Type B pancreatic cell (in vitro differentiated cells): ENCODE results near the gene FEV. TPM values are rescaled to one million over a fixed set of nuclear protein-coding genes. Genes with fewer than 3 reads are reported as not detected.
A peak's percentile ranks its signal among the peaks of the same experiment; 100 is the strongest.

Experiments
- DNase-seq: peaks from one replicate; pipeline ENCODE4 v3.0.0; 2021; ENCODE audit warnings: mixed read lengths; ENCODE audit not compliant: unreplicated experiment; ENCODE audit errors: extremely low spot score
- H3K27ac Mint-ChIP-seq: 2 replicates; pipeline ENCODE4 v1.8.0; 2021; ENCODE audit warnings: mild to moderate bottlenecking, mixed read lengths
- H3K27me3 Mint-ChIP-seq: 2 replicates; pipeline ENCODE4 v1.8.0; 2021; ENCODE audit warnings: mixed read lengths
- H3K36me3 Mint-ChIP-seq: 2 replicates; pipeline ENCODE4 v1.8.0; 2021; ENCODE audit warnings: mixed read lengths
- H3K4me1 Mint-ChIP-seq: one replicate; pipeline ENCODE4 v1.8.0; 2021; ENCODE audit warnings: mixed read lengths; ENCODE audit not compliant: unreplicated experiment
- H3K4me3 Mint-ChIP-seq: 2 replicates; pipeline ENCODE4 v1.8.0; 2021; ENCODE audit warnings: mild to moderate bottlenecking, mixed read lengths
- H3K9me3 Mint-ChIP-seq: 2 replicates; pipeline ENCODE4 v1.8.0; 2021; ENCODE audit warnings: mixed read lengths
- total RNA-seq: library from RNA; stranded (reverse); gene quantifications from 2 replicates; pipeline ENCODE4 v1.2.1, GENCODE V29; 2021; ENCODE audit warnings: low replicate concordance
- TF ChIP-seq, protein P1 (sequence below): fragments of 200-600 bp; sonication (generic); conservative IDR thresholded peaks from 2 replicates; pipeline ENCODE4 v1.5.0; 2021; ENCODE audit warnings: antibody characterized with exemption, mild to moderate bottlenecking

Gene FEV
- total RNA-seq, 1 donor from 2014 or later: 12.5 TPM

DNA sequence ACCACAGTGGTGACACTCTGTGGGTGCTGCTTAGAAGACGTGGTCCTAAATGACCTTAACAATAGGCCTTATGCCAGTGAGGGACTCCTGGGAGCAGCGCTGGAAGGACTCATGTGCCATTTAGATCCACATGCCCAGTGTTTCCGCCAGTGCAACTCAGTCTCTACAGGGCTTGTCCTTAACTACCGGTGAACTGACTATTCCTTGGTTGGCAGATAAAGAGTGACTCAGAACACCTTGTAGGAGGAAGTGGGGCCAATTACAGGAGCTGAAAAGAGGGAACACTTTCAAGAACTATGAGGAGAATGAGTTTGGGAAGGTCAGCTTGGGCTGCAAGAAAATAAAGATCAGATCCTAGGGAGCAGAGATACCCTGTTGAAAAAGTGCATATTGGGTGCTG is 27.3 kb downstream of the FEV start:
- Mint-ChIP-seq H3K27ac (no peak overlapping the region), H3K27me3 (peaks cover 84% of the 10 kb centered on the region), H3K36me3 (no peaks in the 10 kb centered on the region), H3K4me3 (peak overlapping the region; percentile 55), H3K9me3 (no peaks in the 10 kb centered on the region), H3K4me1 (peaks cover 4% of the 10 kb centered on the region)
- DNase-seq: peak; percentile 45
- TF ChIP-seq, protein P1, sequence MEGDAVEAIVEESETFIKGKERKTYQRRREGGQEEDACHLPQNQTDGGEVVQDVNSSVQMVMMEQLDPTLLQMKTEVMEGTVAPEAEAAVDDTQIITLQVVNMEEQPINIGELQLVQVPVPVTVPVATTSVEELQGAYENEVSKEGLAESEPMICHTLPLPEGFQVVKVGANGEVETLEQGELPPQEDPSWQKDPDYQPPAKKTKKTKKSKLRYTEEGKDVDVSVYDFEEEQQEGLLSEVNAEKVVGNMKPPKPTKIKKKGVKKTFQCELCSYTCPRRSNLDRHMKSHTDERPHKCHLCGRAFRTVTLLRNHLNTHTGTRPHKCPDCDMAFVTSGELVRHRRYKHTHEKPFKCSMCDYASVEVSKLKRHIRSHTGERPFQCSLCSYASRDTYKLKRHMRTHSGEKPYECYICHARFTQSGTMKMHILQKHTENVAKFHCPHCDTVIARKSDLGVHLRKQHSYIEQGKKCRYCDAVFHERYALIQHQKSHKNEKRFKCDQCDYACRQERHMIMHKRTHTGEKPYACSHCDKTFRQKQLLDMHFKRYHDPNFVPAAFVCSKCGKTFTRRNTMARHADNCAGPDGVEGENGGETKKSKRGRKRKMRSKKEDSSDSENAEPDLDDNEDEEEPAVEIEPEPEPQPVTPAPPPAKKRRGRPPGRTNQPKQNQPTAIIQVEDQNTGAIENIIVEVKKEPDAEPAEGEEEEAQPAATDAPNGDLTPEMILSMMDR: no peak

DNA sequence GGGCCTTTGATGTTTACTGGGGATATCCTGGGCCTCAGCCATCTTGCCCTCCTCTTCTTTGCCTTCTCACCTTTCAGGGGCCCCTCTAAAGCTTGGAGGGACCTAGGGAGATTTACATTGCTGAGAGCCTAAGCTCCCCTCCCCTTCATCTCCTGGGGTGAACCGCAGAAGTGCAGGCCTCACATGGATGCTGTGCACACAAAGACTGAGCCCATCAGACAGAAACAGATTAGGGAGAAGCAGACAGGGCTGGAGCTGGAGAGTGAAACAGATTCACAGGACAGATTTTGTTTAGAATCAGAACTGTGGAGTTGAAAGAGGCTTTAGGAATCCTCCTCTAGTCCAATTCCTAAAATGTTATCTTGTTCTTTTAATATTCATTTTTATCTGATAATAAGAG is 28.9 kb downstream of the FEV start:
- Mint-ChIP-seq H3K9me3 (no peaks in the 10 kb centered on the region), H3K4me1 (peaks cover under 1% of the 10 kb centered on the region), H3K36me3 (no peaks in the 10 kb centered on the region), H3K27ac (no peak overlapping the region), H3K4me3 (no peak overlapping the region), H3K27me3 (peaks cover 81% of the 10 kb centered on the region)
- DNase-seq: peak; percentile 32
- TF ChIP-seq, protein P1: no peak

DNA sequence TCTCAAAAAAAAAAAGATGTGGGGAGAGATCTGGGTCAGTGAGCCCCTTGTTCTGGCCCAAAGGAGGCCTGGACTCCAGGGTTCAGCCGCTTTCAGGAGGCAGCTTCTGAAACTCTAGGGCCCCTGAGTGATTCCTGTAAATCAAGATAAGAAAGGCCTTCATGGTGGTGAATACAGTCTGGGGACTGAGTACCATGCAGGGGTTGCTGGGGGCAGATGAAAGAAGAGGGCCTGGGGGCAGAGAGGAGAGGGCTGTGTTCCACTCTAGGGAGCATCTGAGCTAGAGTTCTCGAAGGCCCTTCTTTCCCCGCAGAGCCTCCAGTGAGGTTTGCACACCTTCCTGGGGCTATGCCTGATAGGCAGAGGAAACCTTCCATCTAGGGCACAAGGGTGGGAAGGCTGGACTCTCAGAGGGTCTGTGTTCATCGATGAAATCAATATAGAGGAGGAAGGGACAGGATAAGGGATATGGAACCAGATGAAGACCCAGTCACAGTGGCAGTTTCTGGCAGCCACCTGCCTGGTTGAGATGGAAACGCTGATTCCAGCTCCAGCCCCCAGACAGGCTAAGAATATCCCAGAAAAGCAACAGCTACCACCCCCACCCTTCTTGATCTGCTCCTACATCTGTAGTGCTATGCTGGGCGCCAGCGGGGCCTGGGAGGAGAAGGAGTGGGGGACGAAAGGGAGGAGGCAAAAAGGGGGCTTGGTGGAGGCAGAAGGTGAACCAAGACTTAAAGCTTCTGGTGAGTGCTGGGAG is 30.3 kb downstream of the FEV start:
- Mint-ChIP-seq H3K27me3 (peaks cover 85% of the 10 kb centered on the region), H3K4me1 (no peaks in the 10 kb centered on the region), H3K27ac (no peak overlapping the region), H3K36me3 (no peaks in the 10 kb centered on the region), H3K4me3 (no peak overlapping the region), H3K9me3 (no peaks in the 10 kb centered on the region)
- TF ChIP-seq, protein P1: no peak
- peak; percentile 32 for DNase-seq

DNA sequence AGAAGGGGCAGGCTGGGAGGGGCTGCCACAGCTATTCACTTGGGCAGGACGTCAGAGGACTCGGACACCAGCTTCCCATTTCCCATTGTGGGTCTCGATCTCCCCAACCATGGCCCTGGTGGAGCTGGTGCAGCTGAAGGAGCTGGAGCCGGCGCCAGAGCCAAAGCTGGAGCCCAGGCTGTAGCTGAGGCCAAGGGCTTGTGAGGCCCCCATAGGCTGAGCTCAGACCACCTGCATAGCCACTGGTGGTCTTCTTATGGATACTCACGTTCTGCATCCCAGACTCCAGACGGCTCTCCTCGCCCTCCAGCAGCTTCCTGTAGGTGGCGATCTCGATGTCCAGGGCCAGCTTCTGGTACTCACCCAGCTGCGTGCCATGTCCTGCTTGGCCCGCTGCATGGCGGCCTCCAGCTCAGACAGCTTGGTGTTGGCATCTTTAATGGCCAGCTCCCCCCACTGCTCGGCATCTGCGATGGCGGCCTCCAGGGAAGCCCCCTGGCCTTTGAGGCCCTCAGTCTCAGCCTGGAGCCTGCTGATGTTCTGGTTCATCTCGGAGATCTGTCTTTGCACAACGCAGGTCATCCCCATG is 31.5 kb downstream of the FEV start:
- H3K4me1 Mint-ChIP-seq: no peaks in the 10 kb centered on the region
- no peaks in the 10 kb centered on the region for H3K36me3 Mint-ChIP-seq
- TF ChIP-seq, protein P1: no peak
- no peak overlapping the region for H3K4me3 Mint-ChIP-seq
- peaks cover 83% of the 10 kb centered on the region for H3K27me3 Mint-ChIP-seq
- H3K27ac Mint-ChIP-seq: no peak overlapping the region
- peak; percentile 65 for DNase-seq
- no peaks in the 10 kb centered on the region for H3K9me3 Mint-ChIP-seq

DNA sequence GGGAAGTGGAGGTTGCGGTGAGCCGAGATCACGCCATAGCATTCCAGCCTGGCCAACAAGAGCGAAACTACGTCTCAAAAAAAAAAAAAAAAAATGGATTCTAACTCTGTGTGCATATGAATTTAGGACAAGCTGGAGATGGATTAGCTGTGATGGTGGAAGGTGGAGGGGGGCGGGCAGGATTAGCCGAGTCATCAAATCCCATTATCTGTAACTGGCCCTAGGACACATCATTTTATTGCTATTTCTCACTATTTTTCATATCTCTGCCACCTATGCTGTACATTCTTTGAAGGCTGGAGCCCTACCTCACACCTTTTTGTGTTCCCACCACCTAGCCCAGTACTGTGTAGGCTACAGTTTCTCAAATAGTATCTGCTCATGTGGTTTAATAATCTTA is 32.8 kb downstream of the FEV start:
- Mint-ChIP-seq H3K4me3 (no peak overlapping the region), H3K27me3 (peaks cover 78% of the 10 kb centered on the region), H3K27ac (no peak overlapping the region), H3K9me3 (no peaks in the 10 kb centered on the region), H3K4me1 (no peaks in the 10 kb centered on the region), H3K36me3 (no peaks in the 10 kb centered on the region)
- TF ChIP-seq, protein P1: no peak
- no peak for DNase-seq
